ENCODE results near the gene MSANTD2.
"Not testable (repeated sequence)": the region's sequence is repeated elsewhere in the genome, so short reads cannot be mapped to it uniquely, and the experiment has no call there.

The MSANTD2 gene

DNA sequence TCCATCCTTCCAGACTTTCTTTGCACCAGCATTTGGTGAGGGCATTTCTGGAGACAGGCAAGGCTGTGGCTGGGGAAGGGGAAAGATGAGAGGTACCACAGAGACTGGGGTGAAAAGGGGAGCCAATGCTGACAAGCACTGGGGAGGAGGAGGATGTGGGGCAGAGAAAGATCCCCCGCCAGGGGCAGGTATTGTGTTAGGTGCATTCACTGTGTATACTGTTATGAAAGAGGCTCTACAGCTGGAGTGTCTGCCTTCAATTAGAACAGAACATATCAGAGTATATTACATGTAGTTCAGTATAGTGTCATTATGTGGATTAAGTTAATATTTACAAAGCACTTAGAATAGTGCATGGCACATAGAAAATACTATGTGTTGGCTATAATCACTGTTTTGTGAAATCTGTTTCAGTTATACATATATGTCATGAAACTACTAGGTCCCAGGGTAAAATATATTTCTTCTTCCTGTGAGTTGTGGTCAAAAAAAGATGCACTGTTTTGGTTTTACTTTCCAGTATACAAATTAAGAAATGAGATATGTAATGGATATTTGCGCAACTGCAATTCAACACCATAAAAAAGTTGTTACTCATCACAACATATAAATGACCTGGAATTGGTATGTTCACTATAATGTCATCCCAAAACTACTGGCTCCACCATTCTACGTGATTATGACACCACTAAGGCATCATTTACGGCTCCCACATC, 8.4 kb downstream of the MSANTD2 start:
- no peak overlapping the region for H3K4me3 ChIP-seq (ENCODE audit: low read depth, low read length)
- TF ChIP-seq, protein P1, sequence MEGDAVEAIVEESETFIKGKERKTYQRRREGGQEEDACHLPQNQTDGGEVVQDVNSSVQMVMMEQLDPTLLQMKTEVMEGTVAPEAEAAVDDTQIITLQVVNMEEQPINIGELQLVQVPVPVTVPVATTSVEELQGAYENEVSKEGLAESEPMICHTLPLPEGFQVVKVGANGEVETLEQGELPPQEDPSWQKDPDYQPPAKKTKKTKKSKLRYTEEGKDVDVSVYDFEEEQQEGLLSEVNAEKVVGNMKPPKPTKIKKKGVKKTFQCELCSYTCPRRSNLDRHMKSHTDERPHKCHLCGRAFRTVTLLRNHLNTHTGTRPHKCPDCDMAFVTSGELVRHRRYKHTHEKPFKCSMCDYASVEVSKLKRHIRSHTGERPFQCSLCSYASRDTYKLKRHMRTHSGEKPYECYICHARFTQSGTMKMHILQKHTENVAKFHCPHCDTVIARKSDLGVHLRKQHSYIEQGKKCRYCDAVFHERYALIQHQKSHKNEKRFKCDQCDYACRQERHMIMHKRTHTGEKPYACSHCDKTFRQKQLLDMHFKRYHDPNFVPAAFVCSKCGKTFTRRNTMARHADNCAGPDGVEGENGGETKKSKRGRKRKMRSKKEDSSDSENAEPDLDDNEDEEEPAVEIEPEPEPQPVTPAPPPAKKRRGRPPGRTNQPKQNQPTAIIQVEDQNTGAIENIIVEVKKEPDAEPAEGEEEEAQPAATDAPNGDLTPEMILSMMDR (IDR thresholded peaks at IDR 0.05; ENCODE audit: low read depth, low read length), result no peak

DNA sequence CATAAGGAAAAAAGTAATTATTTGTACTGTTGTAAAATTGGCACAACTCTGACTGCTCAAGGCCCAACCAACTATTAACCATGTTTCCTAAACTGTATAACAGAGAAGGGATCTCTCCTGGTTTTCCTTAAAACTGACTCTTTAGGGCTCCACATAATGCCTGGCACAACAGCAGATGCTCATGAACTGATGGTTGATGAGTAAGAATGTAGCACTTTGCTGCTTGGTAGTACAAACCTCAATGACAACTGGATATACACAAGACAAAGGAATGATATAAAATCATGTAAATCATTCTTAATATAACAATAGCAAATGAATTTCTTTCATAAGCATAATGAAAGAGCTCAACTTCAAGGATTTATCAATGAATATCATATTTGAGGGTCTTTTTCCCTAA, 11.7 kb downstream of the MSANTD2 start:
- H3K4me3 ChIP-seq (ENCODE audit: low read depth, low read length), result no peak overlapping the region
- TF ChIP-seq, protein P1 (IDR thresholded peaks at IDR 0.05; ENCODE audit: low read depth, low read length), result no peak

DNA sequence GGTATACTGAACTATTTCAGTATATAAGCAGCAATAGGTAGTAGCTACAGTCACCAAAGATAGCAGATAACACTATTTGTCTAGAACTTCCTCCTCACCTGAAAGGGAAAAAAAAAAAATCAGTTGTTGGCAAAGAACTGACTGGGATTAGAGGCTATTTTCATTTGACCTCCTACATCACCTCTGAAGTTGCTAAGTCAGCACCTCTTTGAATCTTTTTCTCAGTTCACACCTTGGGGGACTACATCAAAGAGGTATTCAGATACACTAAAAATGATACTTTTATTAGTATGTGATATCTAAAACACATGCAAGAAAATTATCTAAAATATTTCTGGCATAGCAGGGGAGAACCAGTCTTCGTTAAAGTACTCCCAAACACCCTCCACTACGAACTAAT, 16.2 kb downstream of the MSANTD2 start:
- no peak overlapping the region for H3K4me3 ChIP-seq (ENCODE audit: low read depth, low read length)
- TF ChIP-seq, protein P1 (IDR thresholded peaks at IDR 0.05; ENCODE audit: low read depth, low read length), result no peak

DNA sequence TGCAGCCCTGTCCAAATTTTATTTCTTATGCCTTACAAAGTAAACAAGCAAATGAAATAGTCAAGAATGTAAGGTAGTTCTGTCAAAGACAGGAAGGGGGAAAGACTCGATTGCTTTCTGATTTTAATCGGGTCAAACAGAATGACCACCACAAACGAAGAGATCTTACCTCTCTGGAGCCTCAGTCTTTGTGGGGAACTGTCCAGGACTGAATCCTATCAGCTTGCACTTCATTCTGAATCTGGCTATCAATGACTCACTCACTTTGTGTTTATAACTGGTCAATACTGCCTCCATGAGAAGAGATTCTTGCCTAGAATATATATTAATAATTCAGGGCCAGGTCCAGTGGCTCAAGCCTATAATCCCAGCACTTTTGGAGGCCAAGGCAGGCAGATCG, 17.2 kb downstream of the MSANTD2 start:
- TF ChIP-seq, protein P1 (IDR thresholded peaks at IDR 0.05; ENCODE audit: low read depth, low read length), result no peak

DNA sequence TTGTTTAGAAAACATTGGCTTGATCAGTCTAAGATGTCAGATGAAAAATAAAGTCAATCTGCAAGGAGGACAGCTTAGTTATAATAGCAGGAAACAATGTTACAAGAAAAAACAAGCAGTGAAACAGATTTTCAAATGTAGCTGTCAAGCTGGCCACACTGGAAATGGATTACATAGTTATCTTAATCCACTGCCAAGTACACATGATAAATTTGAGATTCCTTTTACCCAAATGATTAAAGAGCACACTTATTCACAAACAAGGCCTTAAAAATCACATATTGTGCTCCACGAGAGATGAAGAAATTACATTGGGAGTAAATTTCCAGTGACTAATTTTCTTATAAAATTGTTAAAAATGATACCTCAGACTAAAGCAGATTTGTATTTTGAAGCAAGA, 20.6 kb downstream of the MSANTD2 start:
- TF ChIP-seq, protein P1 (IDR thresholded peaks at IDR 0.05; ENCODE audit: low read depth, low read length), result no peak
- no peak overlapping the region for H3K4me3 ChIP-seq (ENCODE audit: low read depth, low read length)

More for the DNA sequence above, 17.2 kb downstream of the MSANTD2 start:
- no peak overlapping the region for H3K4me3 ChIP-seq (ENCODE audit: low read depth, low read length)

DNA sequence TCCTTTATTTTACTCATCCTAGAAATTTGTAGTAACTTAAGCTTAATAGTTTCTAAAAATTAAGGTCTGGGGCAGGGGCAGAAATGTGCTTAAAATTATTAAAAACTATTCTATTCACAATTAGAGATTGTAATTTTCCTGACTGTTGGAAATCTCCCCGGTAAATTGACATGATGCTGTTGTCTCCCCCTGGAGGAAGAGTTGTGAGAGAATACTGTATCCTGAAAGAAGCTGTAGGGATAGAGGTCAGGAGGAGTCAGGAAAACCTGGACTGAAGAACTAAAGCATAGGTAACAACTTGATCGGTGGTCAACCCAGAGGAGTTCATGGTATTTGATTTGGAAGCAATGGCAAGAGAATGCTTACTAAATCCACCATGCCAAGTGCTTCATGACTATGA, 21.9 kb downstream of the MSANTD2 start:
- TF ChIP-seq, protein P1 (IDR thresholded peaks at IDR 0.05; ENCODE audit: low read depth, low read length), result no peak

DNA sequence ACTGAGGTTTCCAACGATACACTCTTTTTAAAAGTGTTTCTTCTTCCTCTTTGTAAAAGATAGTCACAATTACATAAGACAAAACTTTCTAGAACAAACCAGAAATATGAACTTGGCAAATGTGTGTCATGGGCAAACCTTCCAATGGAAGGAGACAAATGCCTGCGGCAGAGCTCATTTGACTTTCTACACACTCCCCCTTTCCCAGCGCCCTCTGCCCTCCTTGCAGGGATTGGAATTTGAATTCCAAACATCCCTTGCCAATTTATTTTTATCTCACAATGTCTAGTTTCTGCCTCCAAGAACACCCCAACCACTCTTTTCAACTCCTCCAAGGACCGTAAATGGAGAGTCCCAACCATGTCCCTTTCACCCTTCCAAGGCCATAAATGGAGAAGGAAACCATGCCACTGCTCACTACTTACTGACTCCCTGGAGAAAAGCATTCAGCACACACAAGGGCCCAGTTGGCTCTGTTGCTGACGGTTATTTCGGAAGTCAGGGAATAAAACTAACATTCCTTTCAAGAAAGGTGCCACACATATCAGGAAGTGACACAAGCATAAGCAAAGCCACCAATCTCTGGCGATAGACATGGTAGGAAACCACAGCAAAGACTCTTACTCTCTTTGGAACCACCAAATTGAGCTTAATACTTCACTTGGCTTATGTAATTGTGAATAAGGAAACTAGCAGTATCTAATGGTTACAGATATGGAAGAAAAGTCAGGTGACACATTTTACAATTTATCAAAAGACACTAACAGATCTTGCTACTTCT, 23.2 kb downstream of the MSANTD2 start:
- TF ChIP-seq, protein P1 (IDR thresholded peaks at IDR 0.05; ENCODE audit: low read depth, low read length), result no peak
- H3K4me3 ChIP-seq (ENCODE audit: low read depth, low read length), result no peak overlapping the region

More for the DNA sequence above, 21.9 kb downstream of the MSANTD2 start:
- no peak overlapping the region for H3K4me3 ChIP-seq (ENCODE audit: low read depth, low read length)

DNA sequence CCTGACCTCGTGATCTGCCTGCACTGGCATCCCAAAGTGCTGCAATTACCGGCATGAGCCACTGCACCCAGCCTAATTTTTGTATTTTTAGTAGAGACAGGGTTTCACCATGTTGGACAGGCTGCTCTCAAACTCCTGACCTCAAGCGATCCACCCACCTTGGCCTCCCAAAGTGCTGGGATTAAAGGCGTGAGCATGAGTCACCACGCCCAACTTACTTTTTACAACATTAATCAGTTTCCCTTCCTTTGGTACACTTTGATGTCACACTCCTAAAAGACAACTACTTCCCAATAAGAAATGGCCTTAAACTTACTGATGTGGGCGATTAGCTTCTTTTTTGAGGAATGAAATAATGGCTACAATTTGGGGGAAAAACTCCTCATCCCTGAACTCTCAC, 29.2 kb downstream of the MSANTD2 start:
- H3K4me3 ChIP-seq (ENCODE audit: low read depth, low read length), result not testable (repeated sequence)

Data from WI38 (cell line).